GM21619 (cell line): ENCODE measurements around the gene HAPLN2.

Experiments
- ATAC-seq: cut with Tn5 transposase; IDR thresholded peaks from one replicate; pipeline ENCODE4 v1.9.1; 2021; ENCODE audit not compliant: unreplicated experiment

Gene HAPLN2

GRCh38 chr1:156660752-156661112 lies 41.5 kb downstream of the HAPLN2 start:
- no peak for ATAC-seq

- no peak for ATAC-seq
These were observed 43.0 kb downstream of the HAPLN2 start for GRCh38 chr1:156662005-156662799.

- no peak for ATAC-seq
These were observed 43.5 kb downstream of the HAPLN2 start for GRCh38 chr1:156662800-156663055.

GRCh38 chr1:156663178-156663577 lies 44.0 kb downstream of the HAPLN2 start:
- no peak for ATAC-seq

DNA sequence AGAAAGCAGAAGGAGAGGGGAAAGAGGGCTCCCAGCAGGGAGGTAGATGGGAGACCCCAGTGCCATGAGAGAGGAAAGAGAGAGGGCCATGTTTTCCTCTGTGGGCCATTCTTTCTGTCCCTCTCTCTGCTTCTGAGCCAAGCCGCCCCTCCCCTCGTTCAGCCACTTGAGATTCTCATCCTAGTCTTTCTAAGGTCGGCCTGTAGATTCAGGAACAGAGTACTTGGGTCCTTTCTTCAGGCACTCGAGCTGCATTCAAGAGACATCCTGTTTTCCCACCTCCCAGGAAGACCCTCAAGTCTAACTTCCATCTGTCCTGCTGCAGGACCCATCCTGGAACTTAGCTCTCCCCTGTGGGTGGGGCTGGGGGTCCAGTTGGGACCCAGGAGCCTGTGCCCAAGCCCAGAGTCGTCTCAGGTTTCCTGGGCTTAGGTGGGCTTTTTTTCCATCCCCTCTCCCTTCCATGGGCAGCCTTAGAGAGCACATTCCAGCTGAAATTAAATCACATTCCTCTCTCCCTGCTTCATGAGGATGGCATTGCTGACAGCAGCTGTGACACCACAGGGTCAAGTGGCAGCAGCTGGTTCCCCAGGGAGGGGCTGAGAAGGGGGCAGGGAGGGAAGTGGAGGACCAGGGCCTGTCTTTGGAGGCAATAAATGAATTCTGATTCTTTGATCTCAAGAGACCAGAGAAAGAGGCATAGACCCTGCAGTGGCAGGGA lies 45.0 kb downstream of the HAPLN2 start:
- ATAC-seq = no peak

- ATAC-seq = no peak
These were observed 45.7 kb downstream of the HAPLN2 start for GRCh38 chr1:156664767-156665411.

GRCh38 chr1:156665539-156665938 lies 46.3 kb downstream of the HAPLN2 start:
- ATAC-seq = no peak

GRCh38 chr1:156666862-156667609 lies 47.8 kb downstream of the HAPLN2 start:
- no peak for ATAC-seq

GRCh38 chr1:156667610-156667967 lies 48.4 kb downstream of the HAPLN2 start:
- ATAC-seq = no peak

GRCh38 chr1:156667968-156668709 lies 48.9 kb downstream of the HAPLN2 start:
- ATAC-seq = no peak

- no peak for ATAC-seq
These were observed 49.8 kb downstream of the HAPLN2 start for GRCh38 chr1:156668801-156669637.

- no peak for ATAC-seq
These were observed 50.6 kb downstream of the HAPLN2 start for GRCh38 chr1:156669794-156670193.

DNA sequence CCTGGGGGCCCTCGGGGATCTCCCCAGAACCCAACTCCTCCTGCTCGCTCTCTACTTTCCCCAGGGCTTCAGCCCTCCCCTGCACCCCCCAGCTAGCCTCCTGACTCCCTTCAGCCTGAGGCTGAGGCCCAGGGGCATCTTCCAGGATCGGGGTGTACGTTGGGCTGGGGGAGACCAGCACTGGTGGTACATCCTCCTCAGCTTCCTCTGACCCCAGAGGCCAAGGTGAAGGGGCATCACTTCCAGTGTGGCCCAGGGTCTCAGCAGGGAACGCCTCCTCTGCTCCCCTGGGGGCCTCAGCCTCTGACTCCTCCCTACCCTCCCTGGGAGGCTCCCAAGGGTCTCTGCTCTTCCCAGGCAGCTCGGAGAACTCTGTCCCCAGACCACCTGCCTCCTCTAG lies 51.1 kb downstream of the HAPLN2 start:
- no peak for ATAC-seq

DNA sequence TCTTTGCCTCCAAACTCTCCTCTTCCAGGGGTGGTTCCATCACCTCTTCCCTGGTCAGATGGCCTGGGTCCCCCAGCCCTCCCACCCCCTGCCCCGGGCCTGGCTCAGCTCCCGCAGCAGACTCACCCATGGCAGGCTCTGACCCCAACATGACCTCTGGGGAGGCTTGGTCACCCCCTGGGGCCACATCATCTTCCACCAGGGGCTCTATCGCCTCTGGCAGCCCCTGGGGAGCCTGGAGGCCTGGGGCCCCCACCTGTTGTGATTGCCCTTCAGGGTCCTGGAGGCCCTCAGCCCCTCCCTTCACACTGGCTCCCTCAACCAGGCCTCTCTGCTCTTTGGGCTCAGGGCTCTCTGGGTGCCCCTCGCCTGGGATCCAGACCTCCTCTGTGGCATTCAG lies 51.6 kb downstream of the HAPLN2 start:
- ATAC-seq = no peak

DNA sequence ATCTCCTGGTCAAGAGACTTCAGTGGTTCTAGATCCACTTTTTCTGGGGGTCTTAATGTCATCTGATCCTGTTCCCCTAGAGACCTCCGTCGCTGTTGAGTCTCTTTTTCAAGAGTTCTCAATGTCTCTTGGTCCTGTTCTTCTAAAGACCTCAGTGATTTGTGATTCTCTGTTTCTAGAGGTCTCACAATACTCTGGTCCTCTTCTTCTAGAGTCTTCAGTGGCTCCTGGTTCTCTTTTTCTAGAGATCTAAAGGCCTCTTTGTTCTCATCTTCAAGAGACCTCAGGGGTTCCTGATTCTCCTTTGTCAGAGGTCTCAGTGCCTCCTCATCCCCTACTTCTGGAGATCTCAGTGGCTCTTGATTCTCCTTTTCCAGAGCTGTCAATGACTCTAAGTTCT lies 52.6 kb downstream of the HAPLN2 start:
- no peak for ATAC-seq

- no peak for ATAC-seq
These were observed 54.3 kb downstream of the HAPLN2 start for GRCh38 chr1:156673387-156674121.
